Caco-2 (cell line): ENCODE measurements around the gene TMX2. TPM values are rescaled to one million over a fixed set of nuclear protein-coding genes. Genes with fewer than 3 reads are reported as not detected.

Source experiments
- BruUV-seq: library from RNA; stranded (reverse); fragments of 400-500 nt; replicated peaks from 2 replicates; lab custom pipeline; 2021; lab: Mats Ljungman, UMichigan
- CTCF ChIA-PET: fragments of 300-600 bp; sonication (Branson Sonifier 250); formaldehyde crosslinking; loops from one replicate; lab custom pipeline; 2022; ENCODE audit warnings: antibody characterized with exemption; lab: Charles Lee
- POLR2A ChIA-PET: fragments of 300-600 bp; sonication (Branson Sonifier 250); formaldehyde crosslinking; loops from one replicate; lab custom pipeline; 2022; ENCODE audit warnings: antibody characterized with exemption; lab: Charles Lee
- DNase-seq, 2 experiments: peaks; one replicate each; pipeline versions ENCODE4 v3.0.0 to v3.0.0-alpha.2; 2020 to 2022
- H3K27me3 ChIP-seq: replicated peaks from 2 replicates; pipeline ENCODE4 v1.6.0; 2011; ENCODE audit warnings: low read length; ENCODE audit not compliant: control insufficient read depth, insufficient read depth
- H3K36me3 ChIP-seq: 2 replicates; pipeline ENCODE4 v1.5.1; 2011; ENCODE audit warnings: low read length; ENCODE audit not compliant: control insufficient read depth, insufficient read depth
- H3K4me1 ChIP-seq: fragments of 250-450 bp; sonication (Bioruptor Pico); 2 replicates; pipeline ENCODE4 v1.5.1; 2020; ENCODE audit warnings: mild to moderate bottlenecking
- H3K4me3 ChIP-seq: 2 replicates; pipeline ENCODE4 v1.5.1; 2011; ENCODE audit warnings: low read depth, mild to moderate bottlenecking, control low read depth, low read length
- H3K9me3 ChIP-seq: fragments of 250-450 bp; sonication (Bioruptor Pico); 2 replicates; pipeline ENCODE4 v1.5.1; 2020; ENCODE audit warnings: mild to moderate bottlenecking, moderate library complexity
- H3K27ac Mint-ChIP-seq: one replicate; pipeline ENCODE4 v1.8.0; 2022; ENCODE audit warnings: mixed read lengths; ENCODE audit not compliant: unreplicated experiment
- H3K27me3 Mint-ChIP-seq: one replicate; pipeline ENCODE4 v1.8.0; 2022; ENCODE audit warnings: mixed read lengths; ENCODE audit not compliant: insufficient read depth, unreplicated experiment
- H3K36me3 Mint-ChIP-seq: one replicate; pipeline ENCODE4 v1.8.0; 2022; ENCODE audit warnings: mild to moderate bottlenecking, mixed read lengths; ENCODE audit not compliant: insufficient read depth, unreplicated experiment
- H3K4me1 Mint-ChIP-seq: one replicate; pipeline ENCODE4 v1.8.0; 2022; ENCODE audit warnings: low read depth, mixed read lengths; ENCODE audit not compliant: unreplicated experiment
- H3K4me3 Mint-ChIP-seq: one replicate; pipeline ENCODE4 v1.8.0; 2022; ENCODE audit warnings: mild to moderate bottlenecking, moderate library complexity, mixed read lengths; ENCODE audit not compliant: unreplicated experiment
- H3K9me3 Mint-ChIP-seq: one replicate; pipeline ENCODE4 v1.8.0; 2022; ENCODE audit warnings: mixed read lengths; ENCODE audit not compliant: unreplicated experiment
- intact Hi-C: fragments of 100-400 bp; cut with micrococcal nuclease; formaldehyde crosslinking; loops from one replicate; pipeline ENCODE4 v1.10.0; 2022; ENCODE audit not compliant: unreplicated experiment
- total RNA-seq: library from RNA; stranded (reverse); gene quantifications from 2 replicates; pipeline ENCODE4 v1.2.3, GENCODE V29; 2022
- TF ChIP-seq, protein P1 (sequence below), 2 experiments: fragments of 200-600 bp in 1 of 2; IDR thresholded peaks; 1 replicate in 1 of 2; 2 replicates in 1 of 2; pipeline versions ENCODE4 v1.5.1 to v1.8.0; 2011 to 2022; ENCODE audit warnings: antibody characterized with exemption in 1 of 2, control low read depth in 1 of 2, inconsistent platforms in 1 of 2, low read depth in 1 of 2, low read length in 1 of 2, mild to moderate bottlenecking in 1 of 2, moderate library complexity in 1 of 2; ENCODE audit not compliant: insufficient read depth in 1 of 2, severe bottlenecking in 1 of 2, unreplicated experiment in 1 of 2

TMX2 gene
- total RNA-seq, 1 experiment from 2014 or later = 150 TPM

DNA sequence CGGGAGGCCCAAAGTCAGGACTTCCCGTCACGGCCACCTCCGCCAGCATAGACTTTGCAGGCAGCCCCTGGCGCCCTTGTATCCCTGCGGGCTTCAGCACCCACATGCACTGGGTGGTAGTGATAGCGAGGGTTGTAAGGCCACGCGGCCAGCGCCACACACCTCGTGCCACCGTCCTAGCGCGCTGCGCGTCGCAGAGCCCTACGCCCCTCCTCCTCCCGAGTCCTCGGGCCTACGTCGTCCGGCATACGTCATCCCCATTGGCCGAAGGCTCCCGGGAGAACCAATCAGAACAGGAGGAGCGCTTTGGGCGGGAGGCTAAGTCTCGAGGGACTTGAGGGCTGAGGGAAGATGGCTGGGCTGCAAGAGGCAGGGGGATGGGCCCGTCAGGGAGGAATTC is 40.6 kb downstream of the TMX2 start:
- intact Hi-C loops = loop anchor here (5.0 kb wide), 1 partner anchor 759 kb away; no protein-coding TSS in a partner anchor
- no peak for DNase-seq
- Mint-ChIP-seq H3K27ac (no peak overlapping the region), H3K27me3 (no peaks in the 10 kb centered on the region), H3K4me3 (no peak overlapping the region), H3K36me3 (no peaks in the 10 kb centered on the region), H3K9me3 (no peaks in the 10 kb centered on the region), H3K4me1 (peaks cover 19% of the 10 kb centered on the region)
- BruUV-seq = no TSS peak
- ChIA-PET POLR2A (interaction anchor here (0.6 kb wide), 1 partner anchor 24 kb away, joined by 3 read pairs; no protein-coding TSS in a partner anchor), CTCF (no interaction called here)
- Histone ChIP-seq H3K9me3 (no peaks in the 10 kb centered on the region), H3K4me1 (peaks cover 12% of the 10 kb centered on the region; the same call in 1 of the 2 replicates), H3K36me3 (no peaks in the 10 kb centered on the region), H3K4me3 (no peak overlapping the region), H3K27me3 (no peaks in the 10 kb centered on the region)
- TF ChIP-seq, protein P1, sequence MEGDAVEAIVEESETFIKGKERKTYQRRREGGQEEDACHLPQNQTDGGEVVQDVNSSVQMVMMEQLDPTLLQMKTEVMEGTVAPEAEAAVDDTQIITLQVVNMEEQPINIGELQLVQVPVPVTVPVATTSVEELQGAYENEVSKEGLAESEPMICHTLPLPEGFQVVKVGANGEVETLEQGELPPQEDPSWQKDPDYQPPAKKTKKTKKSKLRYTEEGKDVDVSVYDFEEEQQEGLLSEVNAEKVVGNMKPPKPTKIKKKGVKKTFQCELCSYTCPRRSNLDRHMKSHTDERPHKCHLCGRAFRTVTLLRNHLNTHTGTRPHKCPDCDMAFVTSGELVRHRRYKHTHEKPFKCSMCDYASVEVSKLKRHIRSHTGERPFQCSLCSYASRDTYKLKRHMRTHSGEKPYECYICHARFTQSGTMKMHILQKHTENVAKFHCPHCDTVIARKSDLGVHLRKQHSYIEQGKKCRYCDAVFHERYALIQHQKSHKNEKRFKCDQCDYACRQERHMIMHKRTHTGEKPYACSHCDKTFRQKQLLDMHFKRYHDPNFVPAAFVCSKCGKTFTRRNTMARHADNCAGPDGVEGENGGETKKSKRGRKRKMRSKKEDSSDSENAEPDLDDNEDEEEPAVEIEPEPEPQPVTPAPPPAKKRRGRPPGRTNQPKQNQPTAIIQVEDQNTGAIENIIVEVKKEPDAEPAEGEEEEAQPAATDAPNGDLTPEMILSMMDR (IDR thresholded peaks at IDR 0.05; ENCODE audit: insufficient read depth in 1 of 2, low read depth in 1 of 2, low read length in 1 of 2, severe bottlenecking in 1 of 2, unreplicated experiment in 1 of 2) = no peak

DNA sequence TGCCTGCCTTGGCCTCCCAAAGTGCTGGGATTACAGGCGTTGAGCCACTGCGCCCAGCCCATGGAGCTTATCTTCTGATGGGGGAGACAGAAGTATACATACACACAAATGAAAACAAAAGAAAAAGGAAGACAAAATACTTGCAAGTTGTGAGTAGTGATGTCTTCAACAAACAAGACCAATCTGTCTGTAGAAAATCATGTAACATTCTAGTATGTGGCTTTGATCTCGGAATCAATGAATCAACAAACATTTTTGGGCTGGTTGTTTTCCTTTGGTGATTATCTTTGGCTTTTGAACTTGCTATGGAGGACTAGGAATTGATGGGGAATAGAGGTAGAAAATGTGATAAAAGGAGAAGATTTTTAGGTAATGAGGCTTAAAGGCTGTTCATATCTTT is 45.8 kb downstream of the TMX2 start:
- H3K4me3 Mint-ChIP-seq = no peak overlapping the region
- ChIA-PET CTCF (interaction anchor here (3.2 kb wide), 1 partner anchor 42 kb away, joined by 31 read pairs; no protein-coding TSS in a partner anchor), POLR2A (interaction anchor here (0.9 kb wide), 1 partner anchor 20 kb away, joined by 5 read pairs; no protein-coding TSS in a partner anchor)
- H3K4me1 Mint-ChIP-seq = peaks cover 9% of the 10 kb centered on the region
- TF ChIP-seq, protein P1 (IDR thresholded peaks at IDR 0.05; ENCODE audit: insufficient read depth in 1 of 2, low read depth in 1 of 2, low read length in 1 of 2, severe bottlenecking in 1 of 2, unreplicated experiment in 1 of 2) = no peak
- Histone ChIP-seq H3K9me3 (no peaks in the 10 kb centered on the region), H3K4me1 (peaks cover 5% of the 10 kb centered on the region; the same call in 1 of the 2 replicates), H3K27me3 (no peaks in the 10 kb centered on the region), H3K4me3 (no peak overlapping the region), H3K36me3 (no peaks in the 10 kb centered on the region)
- intact Hi-C loops = no loop called here
- H3K9me3 Mint-ChIP-seq = no peaks in the 10 kb centered on the region
- peaks cover 12% of the 10 kb centered on the region for H3K36me3 Mint-ChIP-seq
- no peak for DNase-seq
- no peaks in the 10 kb centered on the region for H3K27me3 Mint-ChIP-seq
- H3K27ac Mint-ChIP-seq = no peak overlapping the region
- no TSS peak for BruUV-seq

GRCh38 chr11:57761301-57762234 is 49.2 kb downstream of the TMX2 start, which contains the start of gene CTNND1:
Gene CTNND1 (plus strand): TSS chr11:57761802. CDS start chr11:57791479, 29,677 bp downstream.
- Mint-ChIP-seq H3K36me3 (peaks cover 23% of the 10 kb centered on the region), H3K4me3 (peak within 1 kb of the TSS; percentile 96), H3K9me3 (no peaks in the 10 kb centered on the region), H3K27ac (peak within 1 kb of the TSS; percentile 98), H3K27me3 (no peaks in the 10 kb centered on the region), H3K4me1 (peaks cover 27% of the 10 kb centered on the region)
- H3K27me3 ChIP-seq = no peaks in the 10 kb centered on the region
- intact Hi-C loops = loop anchor here (1.0 kb wide), 4 partner anchors 17 to 49 kb away; partner anchors contain the start of genes MED19, SELENOH and TMX2
- CTCF ChIA-PET = interaction anchor here (0.7 to 4.0 kb wide), 8 partner anchors 10 to 416 kb away, joined by 3 to 79 read pairs (median 6); partner anchors contain the start of gene BTBD18
- TF ChIP-seq, protein P1 (IDR thresholded peaks at IDR 0.05; ENCODE audit: insufficient read depth in 1 of 2, low read depth in 1 of 2, low read length in 1 of 2, severe bottlenecking in 1 of 2, unreplicated experiment in 1 of 2) = peak in 1 of 2 experiments; percentile 23
- peak within 1 kb of the TSS; percentile 84 for H3K4me3 ChIP-seq
- POLR2A ChIA-PET = interaction anchor here (0.5 to 6.8 kb wide), 11 partner anchors 10 to 376 kb away, joined by 3 to 118 read pairs (median 9); partner anchors contain the start of genes BTBD18, MED19 and SELENOH
- H3K36me3 ChIP-seq = no peaks in the 10 kb centered on the region
- H3K9me3 ChIP-seq = no peaks in the 10 kb centered on the region
- peaks cover 27% of the 10 kb centered on the region for H3K4me1 ChIP-seq
- DNase-seq = peak; percentile 94 to 96
- BruUV-seq = TSS peak; percentile 93
